Measurements from ENCODE around the gene CREG2. TPM values are rescaled to one million over a fixed set of nuclear protein-coding genes. Genes with fewer than 3 reads are reported as not detected.
A peak's percentile ranks its signal among the peaks of the same experiment; 100 is the strongest.

CREG2 gene
- total and polyA plus RNA-seq, 2 donors (not counting 1 experiment from before 2014, with no cell fraction given) = 0.08 to 0.50 TPM

DNA sequence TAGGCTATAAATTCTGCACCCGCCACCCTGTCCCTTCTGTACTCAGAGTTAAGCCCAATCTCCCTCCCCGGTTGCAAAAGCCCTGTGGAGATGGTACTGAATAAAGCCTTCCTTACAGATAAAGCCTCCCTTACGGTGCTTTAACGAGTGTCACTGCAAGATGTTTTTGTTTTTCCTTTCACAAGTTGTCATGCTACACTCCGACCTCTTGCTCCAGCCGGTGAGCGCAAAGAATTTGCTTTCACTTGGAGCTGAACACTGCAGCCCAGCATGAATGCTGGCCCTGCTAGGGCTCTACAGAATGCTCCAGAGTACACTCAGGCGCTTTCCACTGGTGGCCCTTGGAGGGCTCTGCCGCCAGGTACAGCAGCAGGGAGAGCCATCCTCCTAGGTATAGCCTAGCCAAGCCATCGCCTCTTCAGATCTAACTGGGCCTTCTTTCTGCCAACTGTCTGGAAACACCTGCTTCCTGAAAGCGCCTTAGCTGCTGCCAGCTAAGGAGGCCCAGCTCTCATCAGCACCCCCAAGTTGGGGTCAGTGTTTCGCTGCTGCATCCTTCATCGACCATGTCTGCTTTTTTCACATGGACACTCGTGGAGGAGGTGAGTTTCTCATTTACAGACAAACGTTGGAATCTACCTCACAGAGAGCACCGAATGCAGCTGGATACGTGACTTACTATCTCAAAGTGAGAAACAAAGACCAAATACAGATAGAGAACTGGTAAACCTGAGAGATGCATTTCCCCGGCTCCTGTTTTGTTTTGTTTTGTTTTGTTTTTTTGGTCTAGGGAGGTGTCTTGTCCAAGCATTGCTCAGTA, 13.4 kb upstream of the CREG2 start:
- no peaks in the 10 kb centered on the region for H4K20me1 ChIP-seq (ENCODE audit: control insufficient read depth, extremely low read depth, insufficient read depth, low read length)
- H3K36me3 ChIP-seq (ENCODE audit: control insufficient read depth, insufficient read depth, low read length) = peaks cover 11% of the 10 kb centered on the region
- H3K27ac ChIP-seq (ENCODE audit: insufficient read depth, low read length) = no peak overlapping the region
- no peaks in the 10 kb centered on the region for H3K79me2 ChIP-seq (ENCODE audit: control insufficient read depth, insufficient read depth, low read length)
- no peak overlapping the region for H3K9ac ChIP-seq (ENCODE audit: insufficient read depth, low read length)
- TF ChIP-seq, protein P1, sequence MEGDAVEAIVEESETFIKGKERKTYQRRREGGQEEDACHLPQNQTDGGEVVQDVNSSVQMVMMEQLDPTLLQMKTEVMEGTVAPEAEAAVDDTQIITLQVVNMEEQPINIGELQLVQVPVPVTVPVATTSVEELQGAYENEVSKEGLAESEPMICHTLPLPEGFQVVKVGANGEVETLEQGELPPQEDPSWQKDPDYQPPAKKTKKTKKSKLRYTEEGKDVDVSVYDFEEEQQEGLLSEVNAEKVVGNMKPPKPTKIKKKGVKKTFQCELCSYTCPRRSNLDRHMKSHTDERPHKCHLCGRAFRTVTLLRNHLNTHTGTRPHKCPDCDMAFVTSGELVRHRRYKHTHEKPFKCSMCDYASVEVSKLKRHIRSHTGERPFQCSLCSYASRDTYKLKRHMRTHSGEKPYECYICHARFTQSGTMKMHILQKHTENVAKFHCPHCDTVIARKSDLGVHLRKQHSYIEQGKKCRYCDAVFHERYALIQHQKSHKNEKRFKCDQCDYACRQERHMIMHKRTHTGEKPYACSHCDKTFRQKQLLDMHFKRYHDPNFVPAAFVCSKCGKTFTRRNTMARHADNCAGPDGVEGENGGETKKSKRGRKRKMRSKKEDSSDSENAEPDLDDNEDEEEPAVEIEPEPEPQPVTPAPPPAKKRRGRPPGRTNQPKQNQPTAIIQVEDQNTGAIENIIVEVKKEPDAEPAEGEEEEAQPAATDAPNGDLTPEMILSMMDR (conservative IDR thresholded peaks at IDR 0.05 in 1 of 2, IDR thresholded peaks at IDR 0.05 in 1 of 2; ENCODE audit: low read depth in 1 of 2, low read length in 2 of 2) = no peak
- TF ChIP-seq EZH2 (IDR thresholded peaks at IDR 0.05; ENCODE audit: low read length, missing control alignments) = no peak
- no peak overlapping the region for H3K4me2 ChIP-seq (ENCODE audit: extremely low read depth, insufficient read depth, low read length)
- DNase-seq (ENCODE audit: low read depth in 2 of 2) = no peak
- H3K9me3 ChIP-seq (ENCODE audit: control insufficient read depth, insufficient read depth, low read depth, low read length) = no peaks in the 10 kb centered on the region
- H3K4me3 ChIP-seq (replicated peaks in 1 of 4; ENCODE audit: control extremely low read depth in 1 of 4, insufficient read depth in 1 of 4, low read depth in 3 of 4, low read length in 4 of 4) = no peak overlapping the region
- no peak overlapping the region for H2AFZ ChIP-seq (ENCODE audit: low read length)
- peaks cover 5% of the 10 kb centered on the region for H3K4me1 ChIP-seq (ENCODE audit: control insufficient read depth, extremely low read depth, insufficient read depth, low read length)
- H3K27me3 ChIP-seq (ENCODE audit: control insufficient read depth, insufficient read depth, low read length) = no peaks in the 10 kb centered on the region

DNA sequence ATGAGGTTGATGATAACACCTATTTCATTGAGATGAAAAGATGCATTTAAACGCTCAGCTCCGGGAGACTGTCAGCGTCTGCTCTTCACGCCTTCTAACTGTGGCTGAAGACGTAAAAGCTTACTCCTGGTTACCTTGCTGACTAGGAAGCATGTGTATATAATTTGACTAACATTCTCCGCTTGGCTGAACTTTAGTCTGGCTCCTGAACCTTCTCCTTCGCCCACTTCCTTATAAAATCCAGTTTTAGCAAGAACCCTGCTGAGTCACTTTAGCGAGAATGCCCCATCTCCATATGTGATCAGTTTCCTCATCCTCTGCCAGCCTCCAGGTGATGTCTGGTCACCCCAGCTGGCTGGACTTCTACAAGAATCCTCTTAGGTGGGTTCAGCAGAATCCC, 12.7 kb upstream of the CREG2 start:
- no peak overlapping the region for H2AFZ ChIP-seq (ENCODE audit: low read length)
- H3K4me3 ChIP-seq (replicated peaks in 1 of 4; ENCODE audit: control extremely low read depth in 1 of 4, insufficient read depth in 1 of 4, low read depth in 3 of 4, low read length in 4 of 4) = no peak overlapping the region
- H3K9me3 ChIP-seq (ENCODE audit: control insufficient read depth, insufficient read depth, low read depth, low read length) = no peaks in the 10 kb centered on the region
- no peak overlapping the region for H3K9ac ChIP-seq (ENCODE audit: insufficient read depth, low read length)
- no peaks in the 10 kb centered on the region for H3K79me2 ChIP-seq (ENCODE audit: control insufficient read depth, insufficient read depth, low read length)
- TF ChIP-seq, protein P1 (conservative IDR thresholded peaks at IDR 0.05 in 1 of 2, IDR thresholded peaks at IDR 0.05 in 1 of 2; ENCODE audit: low read depth in 1 of 2, low read length in 2 of 2) = no peak
- TF ChIP-seq EZH2 (IDR thresholded peaks at IDR 0.05; ENCODE audit: low read length, missing control alignments) = no peak
- H3K27ac ChIP-seq (ENCODE audit: insufficient read depth, low read length) = no peak overlapping the region
- peaks cover 9% of the 10 kb centered on the region for H3K36me3 ChIP-seq (ENCODE audit: control insufficient read depth, insufficient read depth, low read length)
- no peaks in the 10 kb centered on the region for H3K27me3 ChIP-seq (ENCODE audit: control insufficient read depth, insufficient read depth, low read length)
- H3K4me1 ChIP-seq (ENCODE audit: control insufficient read depth, extremely low read depth, insufficient read depth, low read length) = peaks cover 8% of the 10 kb centered on the region
- no peaks in the 10 kb centered on the region for H4K20me1 ChIP-seq (ENCODE audit: control insufficient read depth, extremely low read depth, insufficient read depth, low read length)
- DNase-seq (ENCODE audit: low read depth in 2 of 2) = peak in 1 of 2 donors; percentile 70
- H3K4me2 ChIP-seq (ENCODE audit: extremely low read depth, insufficient read depth, low read length) = no peak overlapping the region

DNA sequence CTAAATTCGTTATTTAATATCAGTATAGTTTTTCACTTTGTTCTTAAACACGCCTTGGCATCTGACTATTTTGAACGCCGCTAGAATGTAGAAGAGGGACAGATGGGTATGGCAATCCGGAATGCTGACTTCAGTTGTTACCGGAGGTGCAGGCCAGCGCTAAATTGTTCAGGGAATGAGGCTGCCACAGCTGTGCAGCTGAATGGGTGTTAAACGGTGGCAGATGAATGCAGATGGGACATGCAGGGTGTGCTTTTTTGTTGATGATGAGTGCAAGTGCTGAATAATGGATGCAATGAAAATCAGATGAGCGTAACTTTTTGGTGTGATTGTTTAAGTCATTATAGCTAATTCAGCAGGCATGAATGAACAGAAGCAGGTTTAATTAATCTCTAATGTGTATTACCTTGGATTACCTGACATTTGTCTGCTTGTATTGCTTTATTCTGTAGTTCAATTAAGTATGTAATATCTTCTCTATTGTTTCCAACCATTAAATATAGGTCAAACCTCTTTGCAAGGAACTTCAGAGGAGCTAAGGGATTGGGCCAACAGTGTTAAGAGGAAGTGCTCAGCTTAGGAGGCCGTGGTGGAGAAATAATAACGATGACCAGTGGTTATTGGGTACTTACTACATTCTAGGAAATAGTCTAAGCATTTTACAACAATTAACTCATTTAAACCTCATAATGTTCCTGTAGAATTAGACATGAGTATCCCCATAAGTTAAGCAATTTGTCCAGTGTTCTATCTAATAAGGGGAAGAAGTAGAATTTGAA, 11.9 kb upstream of the CREG2 start:
- no peaks in the 10 kb centered on the region for H3K9me3 ChIP-seq (ENCODE audit: control insufficient read depth, insufficient read depth, low read depth, low read length)
- no peak for TF ChIP-seq EZH2 (IDR thresholded peaks at IDR 0.05; ENCODE audit: low read length, missing control alignments)
- TF ChIP-seq, protein P1 (conservative IDR thresholded peaks at IDR 0.05 in 1 of 2, IDR thresholded peaks at IDR 0.05 in 1 of 2; ENCODE audit: low read depth in 1 of 2, low read length in 2 of 2) = no peak
- H3K4me3 ChIP-seq (replicated peaks in 1 of 4; ENCODE audit: control extremely low read depth in 1 of 4, insufficient read depth in 1 of 4, low read depth in 3 of 4, low read length in 4 of 4) = no peak overlapping the region
- no peak overlapping the region for H3K9ac ChIP-seq (ENCODE audit: insufficient read depth, low read length)
- H3K27me3 ChIP-seq (ENCODE audit: control insufficient read depth, insufficient read depth, low read length) = no peaks in the 10 kb centered on the region
- no peak overlapping the region for H3K27ac ChIP-seq (ENCODE audit: insufficient read depth, low read length)
- H4K20me1 ChIP-seq (ENCODE audit: control insufficient read depth, extremely low read depth, insufficient read depth, low read length) = no peaks in the 10 kb centered on the region
- no peaks in the 10 kb centered on the region for H3K79me2 ChIP-seq (ENCODE audit: control insufficient read depth, insufficient read depth, low read length)
- no peak overlapping the region for H2AFZ ChIP-seq (ENCODE audit: low read length)
- H3K4me1 ChIP-seq (ENCODE audit: control insufficient read depth, extremely low read depth, insufficient read depth, low read length) = peaks cover 8% of the 10 kb centered on the region
- H3K4me2 ChIP-seq (ENCODE audit: extremely low read depth, insufficient read depth, low read length) = no peak overlapping the region
- H3K36me3 ChIP-seq (ENCODE audit: control insufficient read depth, insufficient read depth, low read length) = peaks cover 9% of the 10 kb centered on the region
- DNase-seq (ENCODE audit: low read depth in 2 of 2) = no peak

Data from fibroblast of lung (primary cell).